ENCODE measurements around the gene LTBP4.

LTBP4 gene

DNA sequence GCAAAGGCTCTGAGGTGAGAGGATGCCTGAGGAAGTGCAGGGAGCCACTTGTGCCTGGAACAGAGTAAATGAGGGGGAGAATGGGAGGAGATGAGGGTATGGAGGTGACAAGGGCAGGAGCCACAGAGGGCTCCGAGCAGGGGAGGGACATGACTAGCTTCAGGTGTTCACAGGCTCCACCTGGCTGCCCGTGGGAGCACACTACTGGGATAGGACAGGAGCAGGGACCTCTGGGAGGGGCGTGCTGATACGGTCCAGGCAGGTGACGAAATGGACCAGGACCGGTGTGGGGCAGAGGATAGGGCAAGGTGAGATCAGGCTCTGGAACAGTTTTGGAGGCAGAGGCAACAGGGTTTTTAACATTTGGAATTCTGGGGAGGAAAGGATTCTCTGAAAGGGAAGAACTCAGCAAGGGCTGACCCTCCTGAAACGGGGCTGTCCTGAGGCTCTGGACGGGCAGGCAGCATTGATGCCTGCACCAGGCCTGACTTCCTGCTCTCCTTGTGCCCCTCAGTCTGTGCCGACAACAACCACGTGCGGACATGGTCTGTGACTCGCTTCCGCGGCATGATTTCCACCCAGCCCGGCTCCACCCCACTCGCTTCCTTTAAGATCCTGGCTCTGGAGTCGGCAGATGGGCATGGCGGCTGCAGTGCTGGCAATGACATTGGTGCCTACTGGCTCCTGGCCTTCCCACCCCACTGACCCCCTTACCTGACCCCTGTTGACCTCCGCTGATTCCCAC lies 12.9 kb upstream of the LTBP4 start:
- H3K4me2 ChIP-seq (ENCODE audit: low read length), result no peak overlapping the region
- H3K36me3 ChIP-seq (ENCODE audit: control insufficient read depth, low read length), result peaks cover 10% of the 10 kb centered on the region; the same call in 1 of the 2 replicates
- H3K27ac ChIP-seq (ENCODE audit: low read depth, low read length), result no peak overlapping the region

DNA sequence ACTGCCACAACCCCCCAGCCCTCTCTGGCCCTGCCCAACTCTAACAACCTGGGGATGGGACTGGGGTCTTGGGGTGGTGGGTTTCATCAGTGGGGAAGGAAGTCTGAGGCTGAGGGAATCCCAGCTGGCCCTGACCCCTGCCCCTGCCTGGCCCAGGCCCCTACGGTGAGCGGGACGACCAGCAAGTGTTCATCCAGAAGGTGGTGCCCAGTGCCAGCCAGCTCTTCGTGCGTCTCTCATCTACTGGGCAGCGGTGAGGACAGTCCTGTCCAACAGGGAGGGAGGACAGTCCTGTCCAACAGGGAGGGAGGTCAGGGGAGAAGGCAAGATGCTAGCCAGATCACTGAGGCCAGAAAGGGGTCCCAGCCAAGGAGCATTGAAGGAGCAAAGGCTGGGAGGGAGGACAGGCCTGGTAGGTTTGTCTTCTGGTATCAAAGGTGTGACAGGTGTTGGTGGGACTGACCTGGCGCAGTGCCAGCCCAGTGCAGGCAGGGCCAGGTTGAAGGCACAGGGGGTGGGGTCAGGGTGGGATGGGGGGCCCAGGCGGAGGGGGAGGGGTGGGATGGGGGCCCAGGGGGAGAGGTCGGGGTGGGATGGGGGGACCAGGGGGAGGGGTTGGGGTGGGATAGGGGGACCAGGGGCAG lies 12.1 kb upstream of the LTBP4 start:
- Histone ChIP-seq H3K4me3 (ENCODE audit: low read length) (no peak overlapping the region), H3K4me2 (ENCODE audit: low read length) (no peak overlapping the region), H3K9me2 (replicated peaks; ENCODE audit: control insufficient read depth, low read length) (no peaks in the 10 kb centered on the region), H3K4me1 (ENCODE audit: control insufficient read depth, low read length) (peaks cover 7% of the 10 kb centered on the region), H3K9me3 (ENCODE audit: control insufficient read depth, insufficient read depth, low read length) (no peaks in the 10 kb centered on the region), H3F3A (ENCODE audit: control insufficient read depth, insufficient read depth) (0 out of 2 replicates have a peak, but pooled peaks cover 4% of the 10 kb centered on the region), H4K20me1 (ENCODE audit: control insufficient read depth, insufficient read depth, low read depth, low read length) (no peaks in the 10 kb centered on the region), H3K27ac (ENCODE audit: low read depth, low read length) (no peak overlapping the region), H3K79me2 (ENCODE audit: control insufficient read depth, low read length) (no peaks in the 10 kb centered on the region), H3K27me3 (ENCODE audit: control insufficient read depth, low read length) (no peaks in the 10 kb centered on the region), H3K36me3 (ENCODE audit: control insufficient read depth, low read length) (peaks cover 8% of the 10 kb centered on the region; the same call in 1 of the 2 replicates)
- TF ChIP-seq EZH2phosphoT487 (IDR thresholded peaks at IDR 0.05; ENCODE audit: borderline replicate concordance, low read length), result no peak
- TF ChIP-seq, protein P1, sequence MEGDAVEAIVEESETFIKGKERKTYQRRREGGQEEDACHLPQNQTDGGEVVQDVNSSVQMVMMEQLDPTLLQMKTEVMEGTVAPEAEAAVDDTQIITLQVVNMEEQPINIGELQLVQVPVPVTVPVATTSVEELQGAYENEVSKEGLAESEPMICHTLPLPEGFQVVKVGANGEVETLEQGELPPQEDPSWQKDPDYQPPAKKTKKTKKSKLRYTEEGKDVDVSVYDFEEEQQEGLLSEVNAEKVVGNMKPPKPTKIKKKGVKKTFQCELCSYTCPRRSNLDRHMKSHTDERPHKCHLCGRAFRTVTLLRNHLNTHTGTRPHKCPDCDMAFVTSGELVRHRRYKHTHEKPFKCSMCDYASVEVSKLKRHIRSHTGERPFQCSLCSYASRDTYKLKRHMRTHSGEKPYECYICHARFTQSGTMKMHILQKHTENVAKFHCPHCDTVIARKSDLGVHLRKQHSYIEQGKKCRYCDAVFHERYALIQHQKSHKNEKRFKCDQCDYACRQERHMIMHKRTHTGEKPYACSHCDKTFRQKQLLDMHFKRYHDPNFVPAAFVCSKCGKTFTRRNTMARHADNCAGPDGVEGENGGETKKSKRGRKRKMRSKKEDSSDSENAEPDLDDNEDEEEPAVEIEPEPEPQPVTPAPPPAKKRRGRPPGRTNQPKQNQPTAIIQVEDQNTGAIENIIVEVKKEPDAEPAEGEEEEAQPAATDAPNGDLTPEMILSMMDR (IDR thresholded peaks at IDR 0.05; ENCODE audit: low read depth, low read length, poor library complexity, severe bottlenecking), result no peak

More for the DNA sequence above, 12.9 kb upstream of the LTBP4 start:
- no peaks in the 10 kb centered on the region for H3K9me3 ChIP-seq (ENCODE audit: control insufficient read depth, insufficient read depth, low read length)
- no peaks in the 10 kb centered on the region for H3K79me2 ChIP-seq (ENCODE audit: control insufficient read depth, low read length)
- peaks cover 6% of the 10 kb centered on the region for H3K4me1 ChIP-seq (ENCODE audit: control insufficient read depth, low read length)
- no peaks in the 10 kb centered on the region for H3K27me3 ChIP-seq (ENCODE audit: control insufficient read depth, low read length)
- no peaks in the 10 kb centered on the region for H4K20me1 ChIP-seq (ENCODE audit: control insufficient read depth, insufficient read depth, low read depth, low read length)
- H3K9me2 ChIP-seq (replicated peaks; ENCODE audit: control insufficient read depth, low read length), result no peaks in the 10 kb centered on the region
- TF ChIP-seq, protein P1 (IDR thresholded peaks at IDR 0.05; ENCODE audit: low read depth, low read length, poor library complexity, severe bottlenecking), result no peak
- TF ChIP-seq EZH2phosphoT487 (IDR thresholded peaks at IDR 0.05; ENCODE audit: borderline replicate concordance, low read length), result no peak
- H3K4me3 ChIP-seq (ENCODE audit: low read length), result no peak overlapping the region
- 0 out of 2 replicates have a peak, but pooled peaks cover 4% of the 10 kb centered on the region for H3F3A ChIP-seq (ENCODE audit: control insufficient read depth, insufficient read depth)

DNA sequence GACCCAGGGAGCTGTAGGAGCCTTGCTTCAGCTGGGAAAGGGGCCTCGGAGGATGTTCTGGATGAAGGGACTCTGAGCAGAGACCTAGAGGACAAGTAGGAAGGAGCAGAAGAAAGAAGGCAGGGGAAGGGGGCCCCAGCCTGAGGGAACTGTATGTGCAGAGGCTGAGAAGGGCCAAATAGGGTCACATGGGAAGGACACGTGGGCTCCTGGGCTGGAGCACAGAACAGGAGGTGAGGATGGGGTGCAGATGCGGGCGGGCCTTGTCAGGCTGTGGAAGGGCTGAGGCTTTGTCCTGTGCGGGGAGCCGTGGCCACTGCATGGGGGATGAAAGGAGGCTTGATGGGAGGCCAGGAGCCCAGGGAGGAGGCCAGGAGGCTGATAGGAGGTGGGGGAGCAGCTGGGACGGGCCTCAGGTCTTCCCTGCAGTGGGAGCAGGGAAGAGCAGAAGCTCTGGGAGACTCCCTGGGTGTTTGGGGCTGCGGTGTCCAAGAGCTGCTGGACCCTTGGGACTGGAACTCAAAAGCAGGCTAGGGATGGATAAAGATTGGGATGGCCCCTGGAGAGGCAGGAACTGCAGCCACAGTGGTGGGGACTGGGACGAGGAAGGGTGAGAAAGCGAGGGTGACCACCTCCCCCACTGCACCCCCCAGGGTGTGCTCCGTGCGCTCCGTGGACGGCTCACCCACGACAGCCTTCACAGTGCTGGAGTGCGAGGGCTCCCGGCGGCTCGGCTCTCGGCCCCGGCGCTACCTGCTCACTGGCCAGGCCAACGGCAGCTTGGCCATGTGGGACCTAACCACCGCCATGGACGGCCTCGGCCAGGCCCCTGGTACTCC lies 11.4 kb upstream of the LTBP4 start:
- no peaks in the 10 kb centered on the region for H3K27me3 ChIP-seq (ENCODE audit: control insufficient read depth, low read length)
- no peaks in the 10 kb centered on the region for H3K79me2 ChIP-seq (ENCODE audit: control insufficient read depth, low read length)
- H3K4me1 ChIP-seq (ENCODE audit: control insufficient read depth, low read length), result peaks cover 14% of the 10 kb centered on the region
- no peak overlapping the region for H3K4me3 ChIP-seq (ENCODE audit: low read length)
- H3K4me2 ChIP-seq (ENCODE audit: low read length), result no peak overlapping the region
- H3F3A ChIP-seq (ENCODE audit: control insufficient read depth, insufficient read depth), result 0 out of 2 replicates have a peak, but pooled peaks cover 4% of the 10 kb centered on the region
- no peaks in the 10 kb centered on the region for H4K20me1 ChIP-seq (ENCODE audit: control insufficient read depth, insufficient read depth, low read depth, low read length)
- no peak overlapping the region for H3K27ac ChIP-seq (ENCODE audit: low read depth, low read length)
- H3K36me3 ChIP-seq (ENCODE audit: control insufficient read depth, low read length), result peaks cover 6% of the 10 kb centered on the region; the same call in 1 of the 2 replicates
- no peaks in the 10 kb centered on the region for H3K9me3 ChIP-seq (ENCODE audit: control insufficient read depth, insufficient read depth, low read length)
- TF ChIP-seq, protein P1 (IDR thresholded peaks at IDR 0.05; ENCODE audit: low read depth, low read length, poor library complexity, severe bottlenecking), result no peak
- no peak for TF ChIP-seq EZH2phosphoT487 (IDR thresholded peaks at IDR 0.05; ENCODE audit: borderline replicate concordance, low read length)
- no peaks in the 10 kb centered on the region for H3K9me2 ChIP-seq (replicated peaks; ENCODE audit: control insufficient read depth, low read length)
